Loucy (cell line): ENCODE measurements around the gene GAPVD1.

Experiments used
- H2AFZ ChIP-seq: fragments of 200-600 bp; sonication (generic); 2 replicates; pipeline ENCODE4 v1.6.0; 2016; ENCODE audit warnings: antibody characterized with exemption, mild to moderate bottlenecking, low read length, moderate library complexity
- H3F3A ChIP-seq: fragments of 200-600 bp; 2 replicates; pipeline ENCODE4 v1.6.0; 2016; ENCODE audit warnings: antibody characterized with exemption, low read depth, mild to moderate bottlenecking
- H3K27me3 ChIP-seq: fragments of 200-600 bp; sonication (generic); 2 replicates; pipeline ENCODE4 v1.6.1; 2014; ENCODE audit warnings: low read length, mild to moderate bottlenecking; ENCODE audit not compliant: insufficient read depth, poor library complexity, severe bottlenecking
- H3K36me3 ChIP-seq: fragments of 200-600 bp; sonication (generic); 2 replicates; pipeline ENCODE4 v1.6.1; 2016; ENCODE audit warnings: low read length; ENCODE audit not compliant: insufficient read depth
- H3K4me1 ChIP-seq: fragments of 200-600 bp; sonication (generic); 2 replicates; pipeline ENCODE4 v1.5.1; 2014; ENCODE audit warnings: low read length, mild to moderate bottlenecking; ENCODE audit not compliant: insufficient read depth, poor library complexity, severe bottlenecking
- H3K4me2 ChIP-seq: fragments of 200-600 bp; sonication (generic); 2 replicates; pipeline ENCODE4 v1.6.0; 2014; ENCODE audit warnings: antibody characterized with exemption, low read length, low read depth, mild to moderate bottlenecking; ENCODE audit not compliant: poor library complexity, severe bottlenecking
- H3K4me3 ChIP-seq: fragments of 200-600 bp; sonication (generic); 2 replicates; pipeline ENCODE4 v1.5.1; 2014; ENCODE audit warnings: low read length, mild to moderate bottlenecking, mixed read lengths; ENCODE audit not compliant: poor library complexity, severe bottlenecking
- H3K79me2 ChIP-seq: fragments of 200-600 bp; sonication (generic); 2 replicates; pipeline ENCODE4 v1.6.1; 2014; ENCODE audit warnings: low read length; ENCODE audit not compliant: insufficient read depth
- H3K9ac ChIP-seq: fragments of 200-600 bp; sonication (generic); 2 replicates; pipeline ENCODE4 v1.6.0; 2014; ENCODE audit warnings: mild to moderate bottlenecking, low read depth, low read length, moderate library complexity; ENCODE audit not compliant: poor library complexity, severe bottlenecking
- H3K9me2 ChIP-seq: fragments of 200-600 bp; sonication (generic); replicated peaks from 2 replicates; pipeline ENCODE4 v1.6.1; 2016; ENCODE audit warnings: low read depth, low read length, mixed read lengths
- H3K9me3 ChIP-seq: fragments of 200-600 bp; sonication (generic); 2 replicates; pipeline ENCODE4 v1.6.1; 2014; ENCODE audit warnings: mild to moderate bottlenecking, antibody characterized with exemption, low read length, low read depth; ENCODE audit not compliant: insufficient read depth
- H4K20me1 ChIP-seq: fragments of 200-600 bp; sonication (generic); 2 replicates; pipeline ENCODE4 v1.6.0; 2014; ENCODE audit warnings: antibody characterized with exemption, low read length, mild to moderate bottlenecking; ENCODE audit not compliant: insufficient read depth, poor library complexity, severe bottlenecking
- EZH2phosphoT487 ChIP-seq: fragments of 200-600 bp; IDR thresholded peaks from 2 replicates; pipeline ENCODE4 v1.6.1; 2018; ENCODE audit warnings: antibody characterized with exemption, mild to moderate bottlenecking, moderate library complexity, borderline replicate concordance
- TF ChIP-seq, protein P1 (sequence below): fragments of 200-600 bp; sonication (generic); conservative IDR thresholded peaks from 2 replicates; pipeline ENCODE4 v1.5.1; 2014; ENCODE audit warnings: mild to moderate bottlenecking, antibody characterized with exemption, low read length

Gene GAPVD1

GRCh38 chr9:125240649-125240999, 21.0 kb upstream of the GAPVD1 start:
- Histone ChIP-seq H3K36me3 (peaks cover 46% of the 10 kb centered on the region), H3K79me2 (peaks cover 63% of the 10 kb centered on the region), H3K9me3 (no peaks in the 10 kb centered on the region)

GRCh38 chr9:125241000-125241862, 20.4 kb upstream of the GAPVD1 start, which contains the start of gene HSPA5:
TSS of gene HSPA5 (minus strand) at chr9:125241343. CDS start at chr9:125241126, 217 bp downstream.
- TF ChIP-seq, protein P1, sequence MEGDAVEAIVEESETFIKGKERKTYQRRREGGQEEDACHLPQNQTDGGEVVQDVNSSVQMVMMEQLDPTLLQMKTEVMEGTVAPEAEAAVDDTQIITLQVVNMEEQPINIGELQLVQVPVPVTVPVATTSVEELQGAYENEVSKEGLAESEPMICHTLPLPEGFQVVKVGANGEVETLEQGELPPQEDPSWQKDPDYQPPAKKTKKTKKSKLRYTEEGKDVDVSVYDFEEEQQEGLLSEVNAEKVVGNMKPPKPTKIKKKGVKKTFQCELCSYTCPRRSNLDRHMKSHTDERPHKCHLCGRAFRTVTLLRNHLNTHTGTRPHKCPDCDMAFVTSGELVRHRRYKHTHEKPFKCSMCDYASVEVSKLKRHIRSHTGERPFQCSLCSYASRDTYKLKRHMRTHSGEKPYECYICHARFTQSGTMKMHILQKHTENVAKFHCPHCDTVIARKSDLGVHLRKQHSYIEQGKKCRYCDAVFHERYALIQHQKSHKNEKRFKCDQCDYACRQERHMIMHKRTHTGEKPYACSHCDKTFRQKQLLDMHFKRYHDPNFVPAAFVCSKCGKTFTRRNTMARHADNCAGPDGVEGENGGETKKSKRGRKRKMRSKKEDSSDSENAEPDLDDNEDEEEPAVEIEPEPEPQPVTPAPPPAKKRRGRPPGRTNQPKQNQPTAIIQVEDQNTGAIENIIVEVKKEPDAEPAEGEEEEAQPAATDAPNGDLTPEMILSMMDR: 0 out of 2 replicates have a peak, but pooled peaks have one; percentile 12
- no peak for TF ChIP-seq EZH2phosphoT487
- H4K20me1 ChIP-seq: peaks cover 48% of the 10 kb centered on the region
- no peaks in the 10 kb centered on the region for H3F3A ChIP-seq
- peak within 1 kb of the TSS; percentile 100 for H3K9ac ChIP-seq
- H3K4me1 ChIP-seq: peaks cover 38% of the 10 kb centered on the region
- H3K9me2 ChIP-seq: no peaks in the 10 kb centered on the region
- peak within 1 kb of the TSS; percentile 79 for H2AFZ ChIP-seq
- H3K79me2 ChIP-seq: peaks cover 57% of the 10 kb centered on the region
- peak within 1 kb of the TSS; percentile 98 for H3K4me2 ChIP-seq
- peaks cover 40% of the 10 kb centered on the region for H3K36me3 ChIP-seq
- H3K9me3 ChIP-seq: no peaks in the 10 kb centered on the region
- H3K27me3 ChIP-seq: no peaks in the 10 kb centered on the region
- peak within 1 kb of the TSS; percentile 98 for H3K4me3 ChIP-seq

More at GRCh38 chr9:125240649-125240999, 21.0 kb upstream of the GAPVD1 start:
- Histone ChIP-seq H4K20me1 (peaks cover 54% of the 10 kb centered on the region), H3K4me2 (peak overlapping the region; percentile 88), H3F3A (peaks cover 4% of the 10 kb centered on the region; the same call in 1 of the 2 replicates), H3K9ac (peak overlapping the region; percentile 99), H2AFZ (peak overlapping the region; percentile 48; the same call in 1 of the 2 replicates), H3K4me1 (peaks cover 44% of the 10 kb centered on the region), H3K4me3 (peak overlapping the region; percentile 98), H3K27me3 (no peaks in the 10 kb centered on the region), H3K9me2 (no peaks in the 10 kb centered on the region)
- no peak for TF ChIP-seq EZH2phosphoT487
- TF ChIP-seq, protein P1: no peak

DNA sequence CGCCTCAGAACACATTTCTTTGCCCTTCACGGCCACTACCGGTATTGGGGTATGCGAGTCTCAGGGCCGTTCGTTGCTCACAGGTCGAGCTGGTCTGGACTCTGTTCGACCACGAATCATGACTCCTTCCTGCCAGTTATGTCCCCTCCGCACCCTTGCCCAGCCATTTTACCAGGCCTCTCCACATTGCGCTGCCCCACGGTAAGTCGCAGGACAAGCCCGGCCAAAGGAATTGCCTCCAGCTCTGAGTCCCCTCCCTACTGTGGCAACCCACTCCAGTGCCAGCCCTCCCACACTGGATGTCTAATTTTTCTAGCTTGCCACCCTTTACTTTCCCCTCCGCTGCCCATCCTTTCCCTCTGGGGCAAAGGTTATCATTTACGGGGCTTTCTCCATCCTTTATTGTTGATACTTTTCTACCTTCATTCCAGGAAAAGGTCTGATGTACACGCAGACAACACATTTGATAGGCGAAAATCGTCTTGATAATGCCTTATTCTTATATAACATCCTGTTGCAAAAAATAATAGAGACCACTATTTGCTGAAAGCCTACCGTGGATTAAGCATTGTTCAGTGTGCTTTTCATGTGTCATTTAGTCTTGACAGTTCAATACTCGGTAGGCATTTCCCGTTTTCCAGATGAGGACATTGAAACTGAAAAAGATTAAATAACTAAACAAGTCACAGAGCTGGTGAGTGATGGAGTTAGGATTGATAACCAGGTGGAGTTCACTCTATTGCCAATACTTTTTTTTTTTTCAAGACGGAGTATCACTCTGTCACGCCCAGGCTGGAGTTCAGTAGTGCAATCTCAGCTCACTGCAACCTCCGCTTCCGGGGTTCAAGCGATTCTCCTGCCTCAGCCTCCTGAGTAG, 19.5 kb upstream of the GAPVD1 start:
- no peaks in the 10 kb centered on the region for H3K27me3 ChIP-seq
- TF ChIP-seq, protein P1: no peak
- TF ChIP-seq EZH2phosphoT487: no peak
- peaks cover 32% of the 10 kb centered on the region for H3K36me3 ChIP-seq
- no peaks in the 10 kb centered on the region for H3K9me3 ChIP-seq
- peaks cover 48% of the 10 kb centered on the region for H3K79me2 ChIP-seq
- peak overlapping the region; percentile 98 for H3K4me2 ChIP-seq
- H3K9ac ChIP-seq: peak overlapping the region; percentile 100
- H2AFZ ChIP-seq: peak overlapping the region; percentile 79
- H3K4me3 ChIP-seq: peak overlapping the region; percentile 98
- H4K20me1 ChIP-seq: peaks cover 39% of the 10 kb centered on the region
- H3K9me2 ChIP-seq: no peaks in the 10 kb centered on the region
- H3K4me1 ChIP-seq: peaks cover 31% of the 10 kb centered on the region
- H3F3A ChIP-seq: no peaks in the 10 kb centered on the region
